Upper lobe of left lung (tissue), 4 donors: ENCODE measurements around the gene ETFB.

Experiments
- EP300 ChIP-seq, 4 donors: sonication (generic); formaldehyde crosslinking; IDR thresholded peaks; one replicate each; pipeline ENCODE4 v1.5.1; 2017; ENCODE audit warnings: antibody characterized with exemption in 4 of 4, control low read depth in 2 of 4
- POLR2A ChIP-seq, 4 donors: fragments of 450-650 bp; IDR thresholded peaks; one replicate each; pipeline ENCODE4 v1.5.1; 2016 to 2017; ENCODE audit warnings: antibody characterized with exemption in 4 of 4, mild to moderate bottlenecking in 2 of 4

GRCh38 chr19:51361239-51361638 lies 4.9 kb downstream of the ETFB start:
- TF ChIP-seq EP300 (IDR thresholded peaks at IDR 0.05) (no peak), POLR2A (IDR thresholded peaks at IDR 0.05) (no peak)
